KOPT-K1 (cell line): ENCODE results near the gene B3GALT6.

Source experiments
- H3K27ac ChIP-seq: fragments of 200-600 bp; sonication (generic); 2 replicates; pipeline ENCODE4 v1.5.1; 2016; ENCODE audit warnings: antibody characterized with exemption, mild to moderate bottlenecking, low read depth, low read length; ENCODE audit not compliant: poor library complexity, severe bottlenecking
- H3K36me3 ChIP-seq: fragments of 200-600 bp; sonication (generic); 2 replicates; pipeline ENCODE4 v1.5.1; 2017; ENCODE audit warnings: antibody characterized with exemption, mild to moderate bottlenecking, low read length, moderate library complexity; ENCODE audit not compliant: insufficient read depth
- H3K9me3 ChIP-seq: fragments of 200-600 bp; sonication (generic); 2 replicates; pipeline ENCODE4 v1.5.1; 2017; ENCODE audit warnings: antibody characterized with exemption, low read length, mild to moderate bottlenecking; ENCODE audit not compliant: insufficient read depth, poor library complexity, severe bottlenecking

B3GALT6 gene

DNA sequence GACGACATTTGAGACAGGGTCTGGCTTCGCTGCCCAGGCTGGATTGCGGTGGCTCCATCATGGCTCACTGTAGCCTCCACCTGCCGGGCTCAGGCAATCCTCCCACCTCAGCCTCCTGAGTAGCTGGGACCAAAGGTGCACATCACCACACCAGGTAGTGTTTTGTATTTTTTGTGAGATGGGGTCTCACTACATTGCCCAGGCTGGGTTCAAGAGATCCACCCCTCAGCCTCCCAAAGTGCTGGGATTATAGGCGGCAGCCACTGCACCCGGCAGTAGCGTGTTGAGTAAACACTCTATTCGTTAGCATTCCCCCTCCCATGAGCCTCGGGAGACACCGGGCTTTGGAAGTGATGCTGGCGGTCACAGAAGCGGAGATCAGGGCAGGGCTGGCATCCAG is 21.3 kb downstream of the B3GALT6 start:
- H3K36me3 ChIP-seq: peaks cover 58% of the 10 kb centered on the region
- H3K27ac ChIP-seq: no peak overlapping the region
- H3K9me3 ChIP-seq: no peaks in the 10 kb centered on the region

DNA sequence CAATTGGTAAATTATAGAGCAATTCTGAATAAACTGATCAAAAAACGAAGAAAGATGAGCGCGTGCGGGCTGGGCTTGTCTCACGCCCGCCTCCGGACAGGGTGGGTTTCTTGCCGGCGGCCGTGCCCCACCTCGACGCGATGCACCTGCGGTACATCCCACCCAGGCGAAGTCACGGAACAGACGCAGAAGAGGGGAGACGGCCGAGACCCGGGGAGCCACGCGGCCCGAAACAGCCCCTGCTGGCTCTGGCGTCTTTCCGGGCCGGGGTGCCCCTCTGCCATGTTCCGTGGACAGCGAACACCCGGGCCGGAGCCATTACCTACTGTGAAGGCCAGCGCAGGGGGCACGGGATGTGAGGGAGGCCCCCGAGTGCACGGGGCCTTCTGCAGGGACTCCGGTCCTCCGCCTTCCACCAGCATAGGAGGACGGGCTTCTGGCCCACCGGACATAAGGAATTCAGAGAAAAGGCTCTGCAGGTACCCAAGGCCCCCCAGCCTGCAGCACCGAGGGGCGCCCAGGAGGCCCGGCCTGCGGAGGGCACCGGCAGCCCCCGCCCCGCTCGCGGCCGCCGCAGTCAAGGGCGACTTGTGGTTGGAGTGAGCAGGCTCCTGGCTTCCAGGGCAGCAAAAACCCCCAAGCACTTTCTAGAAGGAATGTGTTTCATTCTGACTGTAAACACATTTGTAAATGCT is 22.1 kb downstream of the B3GALT6 start:
- Histone ChIP-seq H3K9me3 (no peaks in the 10 kb centered on the region), H3K36me3 (peaks cover 66% of the 10 kb centered on the region), H3K27ac (no peak overlapping the region)

DNA sequence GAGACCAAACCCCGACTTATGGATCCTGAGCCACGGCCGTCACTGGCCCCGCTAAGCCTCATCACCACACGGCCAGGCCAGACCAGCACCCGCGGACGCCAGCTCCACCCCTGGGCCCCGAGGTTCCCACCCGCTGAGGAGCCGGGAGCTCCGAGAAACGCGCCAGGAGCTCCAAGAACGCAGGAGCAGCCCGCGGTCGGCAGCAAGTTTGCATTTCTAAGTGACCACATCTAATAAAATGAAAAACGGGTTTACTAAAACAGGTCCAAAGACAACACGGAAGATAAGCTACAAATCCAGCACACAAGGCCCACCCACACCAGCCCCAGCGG is 22.6 kb downstream of the B3GALT6 start:
- Histone ChIP-seq H3K9me3 (no peaks in the 10 kb centered on the region), H3K27ac (no peak overlapping the region), H3K36me3 (peaks cover 71% of the 10 kb centered on the region)

DNA sequence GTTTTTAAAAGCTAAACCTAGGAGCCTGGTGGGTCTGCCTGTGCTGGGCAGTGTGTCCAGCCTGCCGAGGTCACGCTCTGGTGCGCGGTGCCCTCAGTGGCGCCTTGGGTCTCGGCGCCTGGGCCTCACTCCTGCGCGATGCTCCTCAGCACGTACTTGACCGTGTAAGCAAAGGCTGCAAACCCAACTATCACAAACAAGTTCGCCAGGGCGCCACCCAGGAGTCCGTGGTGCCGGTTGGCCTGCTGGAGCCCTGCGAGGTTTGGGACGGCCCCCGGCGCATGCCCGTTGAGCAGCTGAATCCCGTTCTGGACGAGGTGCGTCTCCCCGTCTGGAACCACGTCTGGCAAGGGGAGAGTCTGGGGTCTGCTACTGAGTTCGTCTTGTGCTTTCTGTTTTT is 23.0 kb downstream of the B3GALT6 start:
- H3K36me3 ChIP-seq: peaks cover 76% of the 10 kb centered on the region
- no peak overlapping the region for H3K27ac ChIP-seq
- no peaks in the 10 kb centered on the region for H3K9me3 ChIP-seq

DNA sequence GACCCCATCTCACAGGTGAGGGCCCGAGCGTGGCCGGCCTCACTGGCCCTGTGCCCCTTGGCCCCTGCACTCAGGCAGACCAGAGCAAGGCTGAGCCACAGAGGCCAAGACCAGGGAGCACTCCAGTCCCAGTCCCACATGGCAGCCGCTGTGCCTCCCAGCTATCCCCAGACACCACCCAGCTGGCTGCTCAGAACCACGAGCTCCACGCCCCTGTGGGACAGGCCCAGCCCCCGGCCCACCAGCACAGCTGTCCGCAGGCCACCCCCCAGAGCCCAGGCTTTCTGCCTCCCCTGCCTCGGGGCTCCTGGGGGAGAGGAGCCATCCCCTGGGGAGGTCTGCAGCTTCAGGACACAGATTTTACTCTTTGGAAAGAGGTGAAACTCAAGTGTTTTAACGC is 23.6 kb downstream of the B3GALT6 start:
- H3K9me3 ChIP-seq: no peaks in the 10 kb centered on the region
- H3K36me3 ChIP-seq: peaks cover 81% of the 10 kb centered on the region
- H3K27ac ChIP-seq: no peak overlapping the region

DNA sequence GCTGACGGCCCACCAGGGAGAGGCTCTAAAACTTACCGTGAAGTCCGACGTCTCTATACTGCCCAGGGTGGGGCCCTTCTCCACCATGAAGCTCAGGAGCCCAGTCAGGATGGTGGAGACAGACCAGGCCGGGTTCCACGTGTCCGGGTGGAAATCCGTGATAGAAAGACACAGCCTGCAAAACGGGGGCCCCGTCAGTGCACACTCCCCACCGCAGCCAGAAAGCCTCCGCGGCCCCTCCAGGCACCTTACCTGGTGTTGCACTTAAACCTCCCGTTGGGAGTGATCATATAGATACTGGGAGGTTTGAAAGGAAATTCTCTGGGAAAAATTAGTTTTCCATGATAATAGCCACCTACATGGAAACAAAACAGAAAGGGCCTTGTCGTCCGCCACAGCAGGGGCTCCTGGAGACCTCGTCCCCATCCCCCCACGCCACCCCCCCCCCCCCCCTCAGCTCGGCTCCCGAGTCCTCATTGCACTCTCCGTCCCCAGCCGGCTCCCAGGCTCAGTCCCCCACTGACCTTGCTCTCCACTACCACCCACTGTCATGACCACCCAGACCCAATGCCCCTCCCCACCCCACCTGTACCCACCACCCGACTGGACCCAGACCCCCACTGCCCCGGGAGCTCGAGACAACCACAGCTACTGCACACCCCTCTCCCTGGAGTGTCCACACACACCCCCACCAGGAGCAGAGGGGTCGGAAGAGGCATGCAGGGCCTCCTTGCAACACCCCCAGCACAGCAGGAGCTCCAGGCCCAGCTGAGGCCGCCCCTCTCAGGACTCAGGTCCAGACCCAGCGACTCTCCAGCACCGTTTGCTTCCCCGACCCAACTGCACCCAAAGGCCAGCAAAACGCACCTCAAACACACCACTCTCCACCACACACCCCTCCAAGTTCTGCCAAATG is 25.2 kb downstream of the B3GALT6 start:
- Histone ChIP-seq H3K9me3 (no peaks in the 10 kb centered on the region), H3K36me3 (peaks cover 95% of the 10 kb centered on the region), H3K27ac (no peak overlapping the region)

DNA sequence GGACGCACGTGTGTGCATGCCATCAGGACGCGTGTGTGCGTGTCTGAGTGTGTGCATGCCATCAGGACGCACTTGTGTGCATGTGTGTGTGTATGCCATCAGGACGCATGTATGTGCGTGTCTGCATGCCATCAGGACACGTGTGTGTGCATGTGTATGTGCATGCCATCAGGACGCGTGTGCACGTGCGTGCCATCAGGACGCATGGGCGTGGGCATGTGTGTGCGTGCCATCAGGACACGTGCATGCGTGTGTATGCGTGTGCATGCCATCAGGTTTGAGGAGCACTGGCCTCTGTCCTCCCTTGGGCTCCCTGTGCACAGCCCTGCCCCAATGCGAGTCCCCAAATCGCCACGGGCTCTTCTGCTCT is 27.1 kb downstream of the B3GALT6 start:
- H3K9me3 ChIP-seq: no peaks in the 10 kb centered on the region
- H3K27ac ChIP-seq: no peak overlapping the region
- peaks cover 95% of the 10 kb centered on the region for H3K36me3 ChIP-seq

DNA sequence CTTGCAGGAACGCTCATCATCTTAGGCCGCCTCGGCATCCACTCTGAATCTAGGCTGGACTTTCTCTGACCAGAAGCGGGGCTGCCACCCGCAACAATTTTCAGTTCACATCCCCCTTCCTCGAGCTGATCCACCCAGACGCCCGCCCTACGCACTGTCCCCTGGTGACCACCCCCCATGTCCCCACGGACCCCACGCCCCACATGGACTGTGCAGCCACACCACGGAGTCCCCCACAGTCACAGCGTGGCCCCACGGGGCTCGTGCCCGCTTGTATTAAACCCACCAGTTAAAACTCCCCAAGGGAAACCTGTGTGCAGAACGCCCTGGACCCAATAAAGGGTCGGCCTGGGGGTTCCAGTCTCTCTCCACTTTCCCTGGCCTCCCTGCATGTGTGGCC is 27.5 kb downstream of the B3GALT6 start:
- Histone ChIP-seq H3K9me3 (no peaks in the 10 kb centered on the region), H3K36me3 (peaks cover 95% of the 10 kb centered on the region), H3K27ac (no peak overlapping the region)

DNA sequence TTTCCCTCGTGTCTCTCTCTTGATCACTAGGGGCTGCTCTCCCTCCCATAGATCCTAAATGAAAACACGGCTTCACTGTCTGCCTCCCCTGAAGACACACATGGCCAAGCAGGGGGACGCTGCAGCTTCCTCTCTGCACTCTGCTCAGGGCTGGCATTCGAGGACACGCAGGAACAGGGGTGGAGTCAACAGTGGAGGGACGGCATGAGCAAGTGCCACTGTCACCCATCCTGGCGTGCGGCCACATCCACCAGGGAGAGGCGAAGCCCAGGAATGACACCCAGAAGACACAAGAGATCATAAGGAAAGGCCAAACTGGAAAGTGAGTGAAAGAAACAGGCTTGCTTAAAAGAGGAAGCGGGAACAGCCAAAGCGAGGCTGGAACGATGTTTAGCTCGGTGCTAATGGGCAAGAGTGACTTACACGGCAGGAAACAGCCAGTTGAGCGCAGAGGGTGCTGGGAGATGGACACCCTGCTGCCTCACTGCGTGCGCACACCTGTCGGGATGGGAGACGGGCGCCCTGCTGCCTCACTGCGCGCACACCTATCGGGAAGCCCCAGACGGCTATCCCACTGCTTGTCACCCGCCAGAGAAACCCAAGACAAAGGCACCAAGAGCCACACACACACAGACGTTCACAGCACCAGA is 28.0 kb downstream of the B3GALT6 start:
- Histone ChIP-seq H3K36me3 (peaks cover 95% of the 10 kb centered on the region), H3K9me3 (no peaks in the 10 kb centered on the region), H3K27ac (no peak overlapping the region)

DNA sequence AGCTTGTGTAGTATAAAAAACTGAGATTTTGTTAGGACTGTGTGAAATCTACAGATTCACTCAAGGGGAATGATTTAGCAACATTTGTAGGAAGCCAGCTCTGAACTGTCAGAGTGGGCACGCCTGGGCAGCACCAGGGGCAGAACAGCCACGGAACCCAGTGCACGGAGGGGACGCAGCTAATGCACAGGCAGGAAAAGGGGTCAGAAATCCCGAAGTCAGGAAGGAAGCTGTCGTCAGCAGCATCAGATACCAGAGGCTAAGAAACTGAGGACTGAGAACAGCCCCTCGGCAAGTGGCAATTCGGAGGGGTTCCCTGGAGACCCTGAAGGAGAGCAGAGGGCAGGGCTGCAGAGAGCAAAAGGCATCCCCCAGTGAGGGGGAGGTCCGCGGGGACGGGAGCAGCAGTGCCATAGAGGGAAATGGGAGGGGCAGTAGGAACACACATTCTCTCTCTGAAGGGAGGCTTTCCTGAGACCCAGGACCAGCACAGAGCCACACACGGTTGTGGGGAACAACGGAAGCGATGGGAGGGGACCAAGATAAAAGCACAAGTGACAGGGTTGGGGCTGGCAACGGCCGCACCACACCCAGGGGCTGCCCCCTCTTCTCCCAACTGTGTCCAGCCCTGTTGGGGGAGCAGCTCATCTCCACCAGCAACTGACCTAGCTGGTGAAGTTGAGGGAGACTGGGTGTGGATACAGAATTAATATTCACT is 29.0 kb downstream of the B3GALT6 start:
- Histone ChIP-seq H3K9me3 (no peaks in the 10 kb centered on the region), H3K36me3 (peaks cover 95% of the 10 kb centered on the region), H3K27ac (no peak overlapping the region)

DNA sequence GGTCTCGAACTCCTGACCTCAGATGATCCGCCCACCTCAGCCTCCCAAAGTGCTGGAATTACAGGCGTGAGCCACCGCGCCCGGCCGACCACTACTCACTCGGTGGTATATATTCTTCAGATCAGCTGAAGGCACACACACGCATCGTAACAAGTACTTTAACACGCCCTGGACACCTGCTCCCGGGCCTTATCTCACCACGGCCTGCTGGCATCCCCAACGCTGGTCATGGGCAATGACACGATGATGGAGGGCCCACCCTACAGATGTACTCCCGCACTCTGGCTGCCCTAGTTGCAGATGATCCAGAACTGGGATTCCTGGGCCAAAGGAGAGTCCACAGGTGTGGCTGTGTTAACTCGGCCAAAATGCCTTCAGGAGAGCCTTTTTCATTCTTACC is 30.0 kb downstream of the B3GALT6 start:
- Histone ChIP-seq H3K27ac (no peak overlapping the region), H3K36me3 (peaks cover 90% of the 10 kb centered on the region), H3K9me3 (no peaks in the 10 kb centered on the region)

DNA sequence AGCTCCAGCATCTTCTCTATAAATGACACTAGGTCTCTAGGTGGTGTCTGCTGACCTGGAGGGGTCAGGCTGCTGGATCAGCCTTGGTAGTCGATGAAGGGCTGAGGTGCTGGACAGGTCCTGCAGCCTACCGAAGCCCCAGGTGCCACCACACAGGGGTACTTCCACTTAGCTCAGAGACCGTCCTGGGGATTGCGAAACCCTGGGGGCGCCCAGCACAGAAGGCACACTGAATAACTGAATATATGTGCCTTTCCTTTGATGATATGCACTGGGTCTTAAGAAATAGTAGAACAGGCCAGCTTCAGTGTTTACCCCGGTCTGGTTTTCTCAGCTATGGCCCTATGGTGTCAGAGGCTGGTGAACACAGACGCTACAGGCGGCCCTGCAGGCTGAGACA is 30.7 kb downstream of the B3GALT6 start:
- Histone ChIP-seq H3K27ac (no peak overlapping the region), H3K9me3 (no peaks in the 10 kb centered on the region), H3K36me3 (peaks cover 92% of the 10 kb centered on the region)

DNA sequence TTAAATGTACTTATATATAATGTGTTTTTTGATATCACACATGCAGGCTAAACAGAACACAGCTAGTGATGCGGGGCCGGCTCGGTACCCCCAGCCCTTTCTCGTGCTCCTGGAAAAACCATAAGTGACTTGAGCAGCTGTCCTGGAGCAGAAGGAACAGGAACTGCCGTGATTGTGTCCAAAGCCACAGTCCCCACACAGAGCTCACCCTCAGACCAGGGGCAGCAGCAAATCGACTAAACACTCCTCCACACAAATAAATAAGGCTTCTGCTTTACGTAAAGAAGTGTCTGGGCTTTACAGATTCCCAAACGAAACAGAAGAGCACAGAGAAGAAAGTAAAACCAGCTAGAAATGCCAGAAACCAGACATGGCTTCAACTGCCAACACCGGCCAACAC is 32.0 kb downstream of the B3GALT6 start:
- peaks cover 92% of the 10 kb centered on the region for H3K36me3 ChIP-seq
- no peaks in the 10 kb centered on the region for H3K9me3 ChIP-seq
- H3K27ac ChIP-seq: no peak overlapping the region

DNA sequence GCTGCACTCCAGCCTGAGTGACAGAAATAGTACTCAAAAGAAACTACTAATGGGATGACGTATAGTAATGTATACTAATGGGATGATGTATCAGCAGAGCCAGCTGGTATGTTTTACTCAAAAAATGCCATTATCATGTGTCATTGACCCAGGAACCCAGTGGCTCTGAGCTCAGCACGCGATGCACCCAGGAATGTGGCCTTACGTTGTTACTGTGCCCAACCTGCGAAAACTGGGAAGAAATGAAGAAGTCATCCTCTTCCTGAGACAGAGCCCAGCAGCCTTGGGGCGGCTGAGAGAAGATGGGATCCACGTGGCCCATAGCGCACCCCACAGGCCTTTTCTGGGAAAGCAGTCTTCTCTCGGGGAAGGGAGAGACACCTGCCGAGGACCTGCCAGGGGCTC is 32.8 kb downstream of the B3GALT6 start:
- no peak overlapping the region for H3K27ac ChIP-seq
- H3K9me3 ChIP-seq: no peaks in the 10 kb centered on the region
- H3K36me3 ChIP-seq: peaks cover 91% of the 10 kb centered on the region
